Duodenal mucosa (tissue), 2 donors: Measurements from ENCODE around the gene MYO7B.

ENCODE experiments used
- H3K27ac ChIP-seq: one replicate; pipeline ENCODE4 v1.7.0; 2013; ENCODE audit warnings: low read depth, low read length
- H3K27me3 ChIP-seq, 2 donors: one replicate each; pipeline ENCODE4 v1.7.0; 2013; ENCODE audit warnings: low read length in 2 of 2, control low read depth in 1 of 2; ENCODE audit not compliant: insufficient read depth in 2 of 2, control insufficient read depth in 1 of 2
- H3K36me3 ChIP-seq, 2 donors: one replicate each; pipeline ENCODE4 v1.7.0; 2013; ENCODE audit warnings: low read length in 2 of 2, control low read depth in 1 of 2; ENCODE audit not compliant: insufficient read depth in 2 of 2, control insufficient read depth in 1 of 2
- H3K4me1 ChIP-seq, 2 donors: one replicate each; pipeline ENCODE4 v1.7.0; 2013; ENCODE audit warnings: low read length in 2 of 2, control low read depth in 1 of 2; ENCODE audit not compliant: insufficient read depth in 2 of 2, control insufficient read depth in 1 of 2
- H3K4me3 ChIP-seq, 2 donors: one replicate each; pipeline ENCODE4 v1.7.0; 2013; ENCODE audit warnings: low read length in 2 of 2, low read depth in 1 of 2
- H3K9ac ChIP-seq, 2 donors: one replicate each; pipeline ENCODE4 v1.7.0; 2013; ENCODE audit warnings: low read length in 2 of 2, low read depth in 1 of 2
- H3K9me3 ChIP-seq, 2 donors: one replicate each; pipeline ENCODE4 v1.7.0; 2013; ENCODE audit warnings: low read length in 2 of 2, control low read depth in 1 of 2; ENCODE audit not compliant: control insufficient read depth in 1 of 2

Gene MYO7B

GRCh38 chr2:127592761-127593227, 57.3 kb downstream of the MYO7B start:
- H3K36me3 ChIP-seq, result peaks cover 18 to 46% of the 10 kb centered on the region in 2 donors
- no peak overlapping the region for H3K27ac ChIP-seq
- H3K4me3 ChIP-seq, result no peak overlapping the region
- no peaks in the 10 kb centered on the region for H3K4me1 ChIP-seq
- no peaks in the 10 kb centered on the region for H3K27me3 ChIP-seq
- H3K9me3 ChIP-seq, result no peaks in the 10 kb centered on the region
- H3K9ac ChIP-seq, result no peak overlapping the region

- Histone ChIP-seq H3K27ac (no peak overlapping the region), H3K36me3 (peaks cover 11 to 43% of the 10 kb centered on the region in 2 donors), H3K4me3 (no peak overlapping the region), H3K27me3 (no peaks in the 10 kb centered on the region), H3K9me3 (no peaks in the 10 kb centered on the region), H3K9ac (no peak overlapping the region), H3K4me1 (no peaks in the 10 kb centered on the region)
These were observed 58.0 kb downstream of the MYO7B start for GRCh38 chr2:127593228-127594115.

GRCh38 chr2:127594116-127594591, 58.7 kb downstream of the MYO7B start:
- H3K36me3 ChIP-seq, result peaks cover 10 to 46% of the 10 kb centered on the region in 2 donors
- no peak overlapping the region for H3K9ac ChIP-seq
- H3K27ac ChIP-seq, result no peak overlapping the region
- no peaks in the 10 kb centered on the region for H3K27me3 ChIP-seq
- H3K4me3 ChIP-seq, result no peak overlapping the region
- H3K9me3 ChIP-seq, result no peaks in the 10 kb centered on the region
- no peaks in the 10 kb centered on the region for H3K4me1 ChIP-seq

GRCh38 chr2:127596311-127597045, 61.0 kb downstream of the MYO7B start:
- no peaks in the 10 kb centered on the region for H3K27me3 ChIP-seq
- no peak overlapping the region for H3K4me3 ChIP-seq
- H3K4me1 ChIP-seq, result no peaks in the 10 kb centered on the region
- H3K9ac ChIP-seq, result no peak overlapping the region
- no peaks in the 10 kb centered on the region for H3K9me3 ChIP-seq
- H3K36me3 ChIP-seq, result peaks cover 5 to 32% of the 10 kb centered on the region in 2 donors
- no peak overlapping the region for H3K27ac ChIP-seq

- Histone ChIP-seq H3K9ac (no peak overlapping the region), H3K36me3 (peaks cover 8 to 32% of the 10 kb centered on the region in 2 donors), H3K9me3 (no peaks in the 10 kb centered on the region), H3K27me3 (no peaks in the 10 kb centered on the region), H3K4me3 (no peak overlapping the region), H3K27ac (no peak overlapping the region), H3K4me1 (no peaks in the 10 kb centered on the region)
These were observed 61.8 kb downstream of the MYO7B start for GRCh38 chr2:127597046-127597983.

- H3K4me3 ChIP-seq, result no peak overlapping the region
- H3K27ac ChIP-seq, result no peak overlapping the region
- H3K27me3 ChIP-seq, result no peaks in the 10 kb centered on the region
- peaks cover 10 to 32% of the 10 kb centered on the region in 2 donors for H3K36me3 ChIP-seq
- H3K9ac ChIP-seq, result no peak overlapping the region
- H3K4me1 ChIP-seq, result no peaks in the 10 kb centered on the region
- no peaks in the 10 kb centered on the region for H3K9me3 ChIP-seq
These were observed 62.5 kb downstream of the MYO7B start for GRCh38 chr2:127597984-127598380.

- Histone ChIP-seq H3K9me3 (no peaks in the 10 kb centered on the region), H3K9ac (no peak overlapping the region), H3K36me3 (peaks cover 10 to 28% of the 10 kb centered on the region in 2 donors), H3K4me1 (no peaks in the 10 kb centered on the region), H3K4me3 (no peak overlapping the region), H3K27ac (no peak overlapping the region), H3K27me3 (no peaks in the 10 kb centered on the region)
These were observed 63.2 kb downstream of the MYO7B start for GRCh38 chr2:127598711-127599110.

GRCh38 chr2:127599211-127599610, 63.7 kb downstream of the MYO7B start:
- no peak overlapping the region for H3K4me3 ChIP-seq
- no peak overlapping the region for H3K9ac ChIP-seq
- no peak overlapping the region for H3K27ac ChIP-seq
- no peaks in the 10 kb centered on the region for H3K4me1 ChIP-seq
- H3K36me3 ChIP-seq, result peaks cover 10 to 26% of the 10 kb centered on the region in 2 donors
- H3K9me3 ChIP-seq, result no peaks in the 10 kb centered on the region
- H3K27me3 ChIP-seq, result no peaks in the 10 kb centered on the region

- Histone ChIP-seq H3K4me3 (no peak overlapping the region), H3K27ac (no peak overlapping the region), H3K36me3 (peaks cover 27 to 63% of the 10 kb centered on the region in 2 donors), H3K27me3 (no peaks in the 10 kb centered on the region), H3K9me3 (no peaks in the 10 kb centered on the region), H3K4me1 (no peaks in the 10 kb centered on the region), H3K9ac (no peak overlapping the region)
These were observed 69.5 kb downstream of the MYO7B start for GRCh38 chr2:127604986-127605385.
